Astrocyte (in vitro differentiated cells and primary cell): ENCODE measurements around the gene CNNM2.

Source experiments
- CTCF ChIP-seq: IDR thresholded peaks from 2 replicates; pipeline ENCODE4 v1.5.1; 2011; ENCODE audit warnings: low read depth, mild to moderate bottlenecking, inconsistent platforms, low read length, moderate library complexity; ENCODE audit not compliant: insufficient read depth
- EZH2 ChIP-seq: IDR thresholded peaks from 2 replicates; pipeline ENCODE4 v1.6.1; 2012; ENCODE audit warnings: mild to moderate bottlenecking, low read length, inconsistent platforms; ENCODE audit not compliant: insufficient read depth

GRCh38 chr10:103111031-103111917 lies 193.2 kb downstream of the CNNM2 start:
- TF ChIP-seq CTCF (no peak), EZH2 (no peak)
